HCT116 (cell line): ENCODE measurements around the gene MEIS2. TPM values are rescaled to one million over a fixed set of nuclear protein-coding genes. Genes with fewer than 3 reads are reported as not detected.

ENCODE experiments used
- ATAC-seq: fragments of 200-7000 bp; cut with Tn5 transposase; 2 replicates; pipeline ENCODE4 v1.9.1; 2020; ENCODE audit warnings: mild to moderate bottlenecking, moderate library complexity
- BruUV-seq: library from RNA; stranded (reverse); fragments of 400-500 nt; replicated peaks from 2 replicates; lab custom pipeline; 2021; lab: Mats Ljungman, UMichigan
- CTCF ChIA-PET: fragments of 300-600 bp; sonication (Branson Sonifier 250); formaldehyde crosslinking; loops from one replicate; lab custom pipeline; 2021; ENCODE audit warnings: antibody characterized with exemption; lab: Charles Lee
- POLR2A ChIA-PET: fragments of 300-600, 350-600 bp; sonication (Branson Sonifier 250); formaldehyde crosslinking; loops from one replicate; lab custom pipeline; 2021; ENCODE audit warnings: antibody characterized with exemption; lab: Charles Lee
- RAD21 ChIA-PET, 2 experiments: fragments of 300-600 bp; sonication (Branson Sonifier 250); formaldehyde crosslinking; loops; one replicate each; lab custom pipeline; 2023; ENCODE audit warnings: low total read pairs in 2 of 2; ENCODE audit not compliant: uncharacterized antibody in 2 of 2, unreplicated experiment in 2 of 2, low non-redundant PET in 1 of 2; lab: Charles Lee
- DNase-seq: peaks from one replicate; pipeline ENCODE4 v3.0.0-alpha.2; 2010; ENCODE audit warnings: low read depth, low spot score
- H2AFZ ChIP-seq: fragments of 200-600 bp; shearing (Covaris generic), sonication (generic); 2 replicates; pipeline ENCODE4 v1.6.1; 2017; ENCODE audit warnings: low read depth, mixed run types, mixed read lengths, antibody characterized with exemption, low read length; ENCODE audit not compliant: poor library complexity, severe bottlenecking
- H3K27ac ChIP-seq: 2 replicates; pipeline ENCODE4 v1.5.1; 2012; ENCODE audit warnings: low read depth, low read length
- H3K27me3 ChIP-seq: fragments of 200-600 bp; sonication (generic); 2 replicates; pipeline ENCODE4 v1.6.1; 2016; ENCODE audit warnings: mixed run types, low read length, mixed read lengths; ENCODE audit not compliant: insufficient read depth
- H3K36me3 ChIP-seq, 2 experiments: fragments of 200-500 bp in 1 of 2; fragments of 200-600 bp in 1 of 2; sonication (Bioruptor generic) in 1 of 2; sonication (generic) in 1 of 2; 2 replicates each; pipeline versions ENCODE4 v1.5.1 to v1.6.1; 2014 to 2016; ENCODE audit warnings: low read length in 2 of 2, inconsistent platforms in 1 of 2, mixed read lengths in 1 of 2, mixed run types in 1 of 2; ENCODE audit not compliant: insufficient read depth in 2 of 2, control insufficient read depth in 1 of 2
- H3K4me1 ChIP-seq, 2 experiments: fragments of 200-600 bp in 1 of 2; sonication (generic) in 1 of 2; 2 replicates each; pipeline versions ENCODE4 v1.5.1 to v1.6.1; 2012 to 2017; ENCODE audit warnings: low read length in 2 of 2, inconsistent platforms in 1 of 2, mild to moderate bottlenecking in 1 of 2, mixed read lengths in 1 of 2, mixed run types in 1 of 2, moderate library complexity in 1 of 2; ENCODE audit not compliant: insufficient read depth in 2 of 2, control insufficient read depth in 1 of 2
- H3K4me2 ChIP-seq: fragments of 200-600 bp; sonication (generic); 2 replicates; pipeline ENCODE4 v1.6.1; 2017; ENCODE audit warnings: mixed run types, low read length, mixed read lengths
- H3K4me3 ChIP-seq, 2 experiments: fragments of 200-600 bp in 1 of 2; sonication (generic) in 1 of 2; replicated peaks in 1 of 2; 2 replicates each; pipeline ENCODE4 v1.5.1; 2011 to 2016; ENCODE audit warnings: low read length in 2 of 2, control low read depth in 1 of 2, low read depth in 1 of 2, mild to moderate bottlenecking in 1 of 2, mixed read lengths in 1 of 2, mixed run types in 1 of 2
- H3K79me2 ChIP-seq: fragments of 200-600 bp; sonication (generic); 2 replicates; pipeline ENCODE4 v1.6.1; 2017; ENCODE audit warnings: mild to moderate bottlenecking, mixed run types, low read length, moderate library complexity, mixed read lengths; ENCODE audit not compliant: insufficient read depth
- H3K9ac ChIP-seq: fragments of 200-600 bp; sonication (generic); 2 replicates; pipeline ENCODE4 v1.6.1; 2016; ENCODE audit warnings: low read length, mixed read lengths
- H3K9me2 ChIP-seq: fragments of 200-600 bp; sonication (generic), shearing (Covaris generic); 2 replicates; pipeline ENCODE4 v1.6.1; 2017; ENCODE audit warnings: mixed run types, mild to moderate bottlenecking, moderate library complexity; ENCODE audit not compliant: insufficient read depth
- H3K9me3 ChIP-seq, 2 experiments: fragments of 200-500 bp in 1 of 2; fragments of 200-600 bp in 1 of 2; sonication (Bioruptor generic) in 1 of 2; sonication (generic) in 1 of 2; 2 replicates each; pipeline ENCODE4 v1.6.1; 2014 to 2017; ENCODE audit warnings: low read length in 2 of 2, mixed read lengths in 2 of 2, inconsistent platforms in 1 of 2, low read depth in 1 of 2, mild to moderate bottlenecking in 1 of 2, mixed run types in 1 of 2, moderate library complexity in 1 of 2; ENCODE audit not compliant: control insufficient read depth in 1 of 2, insufficient read depth in 1 of 2
- H4K20me1 ChIP-seq: fragments of 200-600 bp; sonication (generic), shearing (Covaris generic); 2 replicates; pipeline ENCODE4 v1.6.1; 2017; ENCODE audit warnings: mixed run types, mild to moderate bottlenecking, moderate library complexity; ENCODE audit not compliant: insufficient read depth
- EZH2 ChIP-seq: fragments of 200-600 bp; sonication (generic); IDR thresholded peaks from 2 replicates; pipeline ENCODE4 v1.6.1; 2017; ENCODE audit warnings: antibody characterized with exemption, mixed run types
- JUND ChIP-seq: IDR thresholded peaks from 2 replicates; pipeline ENCODE4 v1.6.1; 2012
- POLR2A ChIP-seq: IDR thresholded peaks from 2 replicates; pipeline ENCODE4 v1.7.0; 2011; ENCODE audit warnings: borderline replicate concordance; ENCODE audit not compliant: insufficient read depth, insufficient read length; ENCODE audit errors: extremely low read depth
- POLR2AphosphoS5 ChIP-seq: IDR thresholded peaks from 2 replicates; pipeline ENCODE4 v1.6.1; 2011; ENCODE audit warnings: mild to moderate bottlenecking, low read depth, low read length, moderate library complexity
- SP1 ChIP-seq: IDR thresholded peaks from 2 replicates; pipeline ENCODE4 v1.6.1; 2012; ENCODE audit warnings: low read depth
- SRF ChIP-seq: IDR thresholded peaks from 2 replicates; pipeline ENCODE4 v1.6.1; 2012; ENCODE audit warnings: low read depth
- TCF7L2 ChIP-seq: IDR thresholded peaks from 2 replicates; pipeline ENCODE4 v1.7.0; 2011; ENCODE audit warnings: borderline replicate concordance, inconsistent platforms; ENCODE audit not compliant: insufficient read depth, insufficient read length; ENCODE audit errors: extremely low read depth
- YY1 ChIP-seq: IDR thresholded peaks from 2 replicates; pipeline ENCODE4 v1.6.1; 2011; ENCODE audit warnings: low read length, low read depth, moderate library complexity, mild to moderate bottlenecking; ENCODE audit not compliant: insufficient replicate concordance; ENCODE audit errors: extremely low read depth
- ZFX ChIP-seq: fragments of 450-650 bp; IDR thresholded peaks from 2 replicates; pipeline ENCODE4 v1.6.1; 2017
- ZNF274 ChIP-seq: fragments of 200-500 bp; sonication (Bioruptor generic); IDR thresholded peaks from 2 replicates; pipeline ENCODE4 v1.6.1; 2014; ENCODE audit warnings: mild to moderate bottlenecking, low read depth, low read length, inconsistent platforms
- intact Hi-C: fragments of 100-400 bp; cut with micrococcal nuclease; formaldehyde crosslinking; loops from 2 replicates; pipeline ENCODE4 v1.10.0; 2022
- total RNA-seq: library from RNA; stranded (reverse); gene quantifications from one replicate; pipeline ENCODE4 v1.2.1, GENCODE V29; 2021; ENCODE audit not compliant: unreplicated experiment
- TF ChIP-seq, protein P1 (sequence below): IDR thresholded peaks from 2 replicates; pipeline ENCODE4 v1.6.1; 2012; ENCODE audit warnings: low read depth
- TF ChIP-seq, protein P2 (sequence below): IDR thresholded peaks from 2 replicates; pipeline ENCODE4 v1.6.1; 2011; ENCODE audit warnings: mild to moderate bottlenecking, low read length, moderate library complexity; ENCODE audit not compliant: insufficient replicate concordance; ENCODE audit errors: extremely low read depth
- TF ChIP-seq, protein P3 (sequence below): IDR thresholded peaks from 2 replicates; pipeline ENCODE4 v1.6.1; 2012

Gene MEIS2
- total RNA-seq, 1 experiment from 2014 or later: 11.5 TPM

DNA sequence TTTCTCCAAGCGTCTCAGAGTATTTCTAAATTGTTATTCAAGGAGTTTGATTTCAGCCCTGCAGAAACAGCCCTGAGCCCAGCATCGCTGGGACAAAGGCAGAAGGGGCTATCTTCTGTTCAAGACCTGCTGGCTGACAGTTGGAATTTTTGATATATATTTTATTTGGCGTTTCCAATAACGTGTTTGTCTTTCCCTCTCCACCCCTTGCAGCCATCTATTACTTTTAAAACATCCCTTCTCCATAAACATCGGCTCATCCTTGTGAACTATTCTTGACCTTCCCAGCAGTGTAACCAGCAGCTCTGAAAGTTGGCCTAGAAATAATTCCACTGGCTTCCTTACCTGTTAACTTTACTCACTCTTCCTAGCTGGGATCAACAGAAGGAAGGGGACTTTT is 5.5 kb upstream of the MEIS2 start:
- Histone ChIP-seq H2AFZ (no peak overlapping the region), H3K4me2 (no peak overlapping the region), H3K4me1 (no peaks in the 10 kb centered on the region), H3K36me3 (no peaks in the 10 kb centered on the region), H3K9me2 (no peaks in the 10 kb centered on the region), H3K9me3 (no peaks in the 10 kb centered on the region), H4K20me1 (no peaks in the 10 kb centered on the region)
- no peak for DNase-seq
- POLR2A ChIA-PET: no interaction called here
- ATAC-seq: no peak
- TF ChIP-seq ZFX (no peak), TCF7L2 (no peak), EZH2 (no peak), POLR2A (no peak), POLR2AphosphoS5 (no peak), JUND (no peak), YY1 (no peak), SRF (no peak), ZNF274 (no peak), SP1 (no peak)
- TF ChIP-seq, protein P1, sequence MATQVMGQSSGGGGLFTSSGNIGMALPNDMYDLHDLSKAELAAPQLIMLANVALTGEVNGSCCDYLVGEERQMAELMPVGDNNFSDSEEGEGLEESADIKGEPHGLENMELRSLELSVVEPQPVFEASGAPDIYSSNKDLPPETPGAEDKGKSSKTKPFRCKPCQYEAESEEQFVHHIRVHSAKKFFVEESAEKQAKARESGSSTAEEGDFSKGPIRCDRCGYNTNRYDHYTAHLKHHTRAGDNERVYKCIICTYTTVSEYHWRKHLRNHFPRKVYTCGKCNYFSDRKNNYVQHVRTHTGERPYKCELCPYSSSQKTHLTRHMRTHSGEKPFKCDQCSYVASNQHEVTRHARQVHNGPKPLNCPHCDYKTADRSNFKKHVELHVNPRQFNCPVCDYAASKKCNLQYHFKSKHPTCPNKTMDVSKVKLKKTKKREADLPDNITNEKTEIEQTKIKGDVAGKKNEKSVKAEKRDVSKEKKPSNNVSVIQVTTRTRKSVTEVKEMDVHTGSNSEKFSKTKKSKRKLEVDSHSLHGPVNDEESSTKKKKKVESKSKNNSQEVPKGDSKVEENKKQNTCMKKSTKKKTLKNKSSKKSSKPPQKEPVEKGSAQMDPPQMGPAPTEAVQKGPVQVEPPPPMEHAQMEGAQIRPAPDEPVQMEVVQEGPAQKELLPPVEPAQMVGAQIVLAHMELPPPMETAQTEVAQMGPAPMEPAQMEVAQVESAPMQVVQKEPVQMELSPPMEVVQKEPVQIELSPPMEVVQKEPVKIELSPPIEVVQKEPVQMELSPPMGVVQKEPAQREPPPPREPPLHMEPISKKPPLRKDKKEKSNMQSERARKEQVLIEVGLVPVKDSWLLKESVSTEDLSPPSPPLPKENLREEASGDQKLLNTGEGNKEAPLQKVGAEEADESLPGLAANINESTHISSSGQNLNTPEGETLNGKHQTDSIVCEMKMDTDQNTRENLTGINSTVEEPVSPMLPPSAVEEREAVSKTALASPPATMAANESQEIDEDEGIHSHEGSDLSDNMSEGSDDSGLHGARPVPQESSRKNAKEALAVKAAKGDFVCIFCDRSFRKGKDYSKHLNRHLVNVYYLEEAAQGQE: no peak
- TF ChIP-seq, protein P2, sequence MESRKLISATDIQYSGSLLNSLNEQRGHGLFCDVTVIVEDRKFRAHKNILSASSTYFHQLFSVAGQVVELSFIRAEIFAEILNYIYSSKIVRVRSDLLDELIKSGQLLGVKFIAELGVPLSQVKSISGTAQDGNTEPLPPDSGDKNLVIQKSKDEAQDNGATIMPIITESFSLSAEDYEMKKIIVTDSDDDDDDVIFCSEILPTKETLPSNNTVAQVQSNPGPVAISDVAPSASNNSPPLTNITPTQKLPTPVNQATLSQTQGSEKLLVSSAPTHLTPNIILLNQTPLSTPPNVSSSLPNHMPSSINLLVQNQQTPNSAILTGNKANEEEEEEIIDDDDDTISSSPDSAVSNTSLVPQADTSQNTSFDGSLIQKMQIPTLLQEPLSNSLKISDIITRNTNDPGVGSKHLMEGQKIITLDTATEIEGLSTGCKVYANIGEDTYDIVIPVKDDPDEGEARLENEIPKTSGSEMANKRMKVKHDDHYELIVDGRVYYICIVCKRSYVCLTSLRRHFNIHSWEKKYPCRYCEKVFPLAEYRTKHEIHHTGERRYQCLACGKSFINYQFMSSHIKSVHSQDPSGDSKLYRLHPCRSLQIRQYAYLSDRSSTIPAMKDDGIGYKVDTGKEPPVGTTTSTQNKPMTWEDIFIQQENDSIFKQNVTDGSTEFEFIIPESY: no peak
- TF ChIP-seq, protein P3, sequence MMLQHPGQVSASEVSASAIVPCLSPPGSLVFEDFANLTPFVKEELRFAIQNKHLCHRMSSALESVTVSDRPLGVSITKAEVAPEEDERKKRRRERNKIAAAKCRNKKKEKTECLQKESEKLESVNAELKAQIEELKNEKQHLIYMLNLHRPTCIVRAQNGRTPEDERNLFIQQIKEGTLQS: no peak
- TF ChIP-seq, all 23 proteins: peak for 0
- no peak overlapping the region for H3K4me3 ChIP-seq
- no peak overlapping the region for H3K27ac ChIP-seq
- H3K27me3 ChIP-seq: no peaks in the 10 kb centered on the region
- H3K79me2 ChIP-seq: no peaks in the 10 kb centered on the region
- BruUV-seq: no TSS peak
- intact Hi-C loops: no loop called here
- ChIA-PET CTCF (interaction anchor here (1.0 kb wide), 1 partner anchor 222 kb away, joined by 3 read pairs; no protein-coding TSS in a partner anchor), RAD21 (no interaction called here)
- no peak overlapping the region for H3K9ac ChIP-seq
